Lung (tissue), 12 donors: ENCODE data around the gene IQSEC1. TPM values are rescaled to one million over a fixed set of nuclear protein-coding genes. Genes with fewer than 3 reads are reported as not detected.

Source experiments
- ATAC-seq: fragments of 200-7000 bp; cut with Tn5 transposase; one replicate; pipeline ENCODE4 v1.9.1; 2020; ENCODE audit warnings: moderate number of reproducible peaks; ENCODE audit not compliant: insufficient read depth, low FRiP score
- DNase-seq, 3 donors: peaks; one replicate each; pipeline ENCODE4 v3.0.0-alpha.2; 2013 to 2017
- H3K27ac ChIP-seq, 2 donors: one replicate each; pipeline ENCODE4 v1.5.1; 2013; ENCODE audit warnings: mild to moderate bottlenecking in 2 of 2, moderate library complexity in 2 of 2, control low read depth in 1 of 2, inconsistent platforms in 1 of 2, low read depth in 1 of 2, low read length in 1 of 2
- H3K27me3 ChIP-seq, 3 donors: one replicate each; pipeline ENCODE4 v1.5.1; 2013; ENCODE audit warnings: low read length in 2 of 3; ENCODE audit not compliant: control insufficient read depth in 3 of 3, insufficient read depth in 3 of 3
- H3K36me3 ChIP-seq, 4 donors: one replicate each; pipeline ENCODE4 v1.5.1; 2013; ENCODE audit warnings: low read length in 4 of 4, mild to moderate bottlenecking in 1 of 4, moderate library complexity in 1 of 4; ENCODE audit not compliant: control insufficient read depth in 4 of 4, insufficient read depth in 4 of 4
- H3K4me1 ChIP-seq, 5 donors: one replicate each; pipeline ENCODE4 v1.5.1; 2013; ENCODE audit warnings: low read length in 5 of 5, mild to moderate bottlenecking in 2 of 5, moderate library complexity in 1 of 5; ENCODE audit not compliant: control insufficient read depth in 5 of 5, insufficient read depth in 5 of 5
- H3K4me3 ChIP-seq: one replicate; pipeline ENCODE4 v1.5.1; 2013; ENCODE audit warnings: mild to moderate bottlenecking, control low read depth, moderate library complexity
- H3K9ac ChIP-seq, 2 donors: one replicate each; pipeline ENCODE4 v1.5.1; 2013; ENCODE audit warnings: low read length in 2 of 2, control low read depth in 1 of 2; ENCODE audit not compliant: insufficient read depth in 1 of 2
- H3K9me3 ChIP-seq, 4 donors: one replicate each; pipeline ENCODE4 v1.5.1; 2013; ENCODE audit warnings: low read length in 3 of 4, mild to moderate bottlenecking in 1 of 4, moderate library complexity in 1 of 4; ENCODE audit not compliant: control insufficient read depth in 4 of 4, insufficient read depth in 3 of 4
- WGBS, 2 donors: extraction: QIAGEN DNeasy Blood & Tissue Kit; methylation state at CpG; one replicate each; pipeline ENCODE4 v1.1.7; 2013; 5-methylcytosine and 5-hydroxymethylcytosine counted together
- polyA plus RNA-seq, 2 donors: library from polyadenylated mRNA; stranded (reverse); fragments of 200-250 nt; gene quantifications; one replicate each; pipeline ENCODE4 v1.2.1, GENCODE V29; 2013
- total RNA-seq, 2 donors: library from RNA; depleted of rRNA in 1 of 2; stranded (reverse); fragments of >200 nt in 1 of 2; gene quantifications; one replicate each; pipeline ENCODE4 v1.2.1, GENCODE V29; 2014 to 2021
- TF ChIP-seq, protein P1 (sequence below): IDR thresholded peaks from 2 replicates; pipeline ENCODE4 v1.5.1; 2012; ENCODE audit warnings: mild to moderate bottlenecking; ENCODE audit errors: control extremely low read depth, extremely low read depth
- donor health status: control.
- donor health status: control.
- donor health status: Bipolar disorder and iron deficiency.
- donor health status: healthy.
- donor health status: DM: yes; HTN: yes; CAD: no.

IQSEC1 gene
- total and polyA plus RNA-seq, 4 donors = 13.9 to 69.1 (median 31.1) TPM

GRCh38 chr3:12878141-12878574, 195.1 kb downstream of the IQSEC1 start:
- Histone ChIP-seq H3K27ac (no peak overlapping the region), H3K4me3 (no peak overlapping the region), H3K27me3 (no peaks in the 10 kb centered on the region), H3K9me3 (peaks cover 0 to 2% (median 0%) of the 10 kb centered on the region in 4 donors), H3K36me3 (no peaks in the 10 kb centered on the region), H3K4me1 (peaks cover 0 to 9% (median 3%) of the 10 kb centered on the region in 5 donors), H3K9ac (no peak overlapping the region)
- TF ChIP-seq, protein P1, sequence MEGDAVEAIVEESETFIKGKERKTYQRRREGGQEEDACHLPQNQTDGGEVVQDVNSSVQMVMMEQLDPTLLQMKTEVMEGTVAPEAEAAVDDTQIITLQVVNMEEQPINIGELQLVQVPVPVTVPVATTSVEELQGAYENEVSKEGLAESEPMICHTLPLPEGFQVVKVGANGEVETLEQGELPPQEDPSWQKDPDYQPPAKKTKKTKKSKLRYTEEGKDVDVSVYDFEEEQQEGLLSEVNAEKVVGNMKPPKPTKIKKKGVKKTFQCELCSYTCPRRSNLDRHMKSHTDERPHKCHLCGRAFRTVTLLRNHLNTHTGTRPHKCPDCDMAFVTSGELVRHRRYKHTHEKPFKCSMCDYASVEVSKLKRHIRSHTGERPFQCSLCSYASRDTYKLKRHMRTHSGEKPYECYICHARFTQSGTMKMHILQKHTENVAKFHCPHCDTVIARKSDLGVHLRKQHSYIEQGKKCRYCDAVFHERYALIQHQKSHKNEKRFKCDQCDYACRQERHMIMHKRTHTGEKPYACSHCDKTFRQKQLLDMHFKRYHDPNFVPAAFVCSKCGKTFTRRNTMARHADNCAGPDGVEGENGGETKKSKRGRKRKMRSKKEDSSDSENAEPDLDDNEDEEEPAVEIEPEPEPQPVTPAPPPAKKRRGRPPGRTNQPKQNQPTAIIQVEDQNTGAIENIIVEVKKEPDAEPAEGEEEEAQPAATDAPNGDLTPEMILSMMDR = no peak
- ATAC-seq = no peak
- no peak for DNase-seq
- 80 to 93% methylated on average over 2 of the region's 2 CpGs for WGBS, 2 donors

DNA sequence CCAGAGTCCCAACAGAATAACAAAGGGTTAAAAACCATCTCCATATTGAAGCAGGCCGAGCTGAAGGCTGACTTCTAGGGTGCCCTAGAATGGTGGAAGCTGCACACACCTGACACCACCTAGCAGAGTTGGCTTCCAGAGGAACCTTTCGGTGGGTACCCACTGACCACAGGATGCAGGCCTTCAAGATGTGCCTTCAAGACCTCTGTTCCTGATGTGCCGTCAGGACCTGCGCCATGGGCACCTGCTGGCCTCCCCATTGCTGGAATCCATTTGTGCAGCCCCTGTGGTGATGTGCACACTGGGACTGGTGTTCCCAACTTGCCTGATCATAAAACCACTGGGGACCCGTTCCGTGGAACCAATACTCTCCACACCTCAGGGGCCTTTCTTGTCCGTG, 196.2 kb downstream of the IQSEC1 start:
- H3K27me3 ChIP-seq = no peaks in the 10 kb centered on the region
- DNase-seq (no peak), ATAC-seq (no peak)
- 96% methylated on average over 7 of the region's 7 CpGs for WGBS, 2 donors
- no peaks in the 10 kb centered on the region for H3K36me3 ChIP-seq
- H3K9ac ChIP-seq = no peak overlapping the region
- H3K9me3 ChIP-seq = peaks cover 0 to 2% (median 0%) of the 10 kb centered on the region in 4 donors
- TF ChIP-seq, protein P1 = no peak
- H3K27ac ChIP-seq = no peak overlapping the region
- no peak overlapping the region for H3K4me3 ChIP-seq
- peaks cover 0 to 9% (median 3%) of the 10 kb centered on the region in 5 donors for H3K4me1 ChIP-seq

GRCh38 chr3:12875857-12876836, 197.1 kb downstream of the IQSEC1 start:
- Histone ChIP-seq H3K4me3 (no peak overlapping the region), H3K9ac (no peak overlapping the region)

More at GRCh38 chr3:12875857-12876836, 197.1 kb downstream of the IQSEC1 start:
- Histone ChIP-seq H3K4me1 (peaks cover 0 to 9% (median 3%) of the 10 kb centered on the region in 5 donors), H3K27ac (no peak overlapping the region), H3K36me3 (no peaks in the 10 kb centered on the region), H3K9me3 (peaks cover 0 to 2% (median 0%) of the 10 kb centered on the region in 4 donors), H3K27me3 (no peaks in the 10 kb centered on the region)
- TF ChIP-seq, protein P1 = no peak
- DNase-seq (peak; percentile 71 to 83 (median 75)), ATAC-seq (peak; percentile 72)
- WGBS, 2 donors = 24 to 29% methylated on average over 55 to 60 of the region's 60 CpGs
